Stimulated activated CD4-positive, alpha-beta T cell treated with anti-CD3 and anti-CD28 coated beads, Interleukin-2, amount 100 ng/mL, for 48 hours (primary cell): ENCODE measurements around the gene CYP2A6.
A peak's percentile ranks its signal among the peaks of the same experiment; 100 is the strongest.

Experiments used
- DNase-seq, 2 donors: peaks; one replicate each; pipeline ENCODE4 v3.0.0-alpha.2; 2020

CYP2A6 gene

GRCh38 chr19:40801426-40802299 lies 48.6 kb downstream of the CYP2A6 start:
- no peak for DNase-seq

GRCh38 chr19:40800997-40801377 lies 49.3 kb downstream of the CYP2A6 start:
- no peak for DNase-seq

GRCh38 chr19:40800339-40800996 lies 49.8 kb downstream of the CYP2A6 start:
- DNase-seq, result no peak

- no peak for DNase-seq
These were observed 50.5 kb downstream of the CYP2A6 start for GRCh38 chr19:40799558-40800338.

- peak; percentile 100 for DNase-seq
These were observed 51.3 kb downstream of the CYP2A6 start, which contains the start of gene EGLN2 for GRCh38 chr19:40798683-40799557. Gene EGLN2, plus strand, starts transcription at chr19:40799191. Its CDS starts 1,382 bp downstream, at chr19:40800573.

GRCh38 chr19:40797963-40798682 lies 52.1 kb downstream of the CYP2A6 start:
- DNase-seq, result peak; percentile 50 to 53

- DNase-seq, result no peak
These were observed 52.9 kb downstream of the CYP2A6 start for GRCh38 chr19:40797166-40797962.
